GM06990 (cell line): ENCODE results near the gene NPAS3.

ENCODE experiments used
- DNase-seq: peaks from one replicate; pipeline ENCODE4 v3.0.0-alpha.2; 2011; ENCODE audit not compliant: insufficient read length; ENCODE audit errors: extremely low read depth
- H3K27me3 ChIP-seq: replicated peaks from 2 replicates; pipeline ENCODE4 v1.6.0; 2011; ENCODE audit warnings: low read length; ENCODE audit not compliant: control insufficient read depth, insufficient read depth
- H3K36me3 ChIP-seq: 2 replicates; pipeline ENCODE4 v1.5.1; 2011; ENCODE audit warnings: low read length; ENCODE audit not compliant: control insufficient read depth, insufficient read depth
- H3K4me3 ChIP-seq: replicated peaks from 2 replicates; pipeline ENCODE4 v1.5.1; 2011; ENCODE audit warnings: low read depth, mild to moderate bottlenecking, control low read depth, low read length
- CTCF ChIP-seq: IDR thresholded peaks from 2 replicates; pipeline ENCODE4 v1.5.1; 2011; ENCODE audit warnings: low read length, control low read depth, mild to moderate bottlenecking, inconsistent platforms; ENCODE audit not compliant: insufficient read depth, poor library complexity, severe bottlenecking

NPAS3 gene

GRCh38 chr14:33528655-33529054 is 590.0 kb downstream of the NPAS3 start:
- Histone ChIP-seq H3K27me3 (no peaks in the 10 kb centered on the region), H3K4me3 (no peak overlapping the region), H3K36me3 (no peaks in the 10 kb centered on the region)
- no peak for TF ChIP-seq CTCF
- DNase-seq = no peak

- Histone ChIP-seq H3K4me3 (no peak overlapping the region), H3K27me3 (no peaks in the 10 kb centered on the region), H3K36me3 (no peaks in the 10 kb centered on the region)
- no peak for DNase-seq
- no peak for TF ChIP-seq CTCF
These were observed 591.4 kb downstream of the NPAS3 start for GRCh38 chr14:33529787-33530757.

GRCh38 chr14:33532553-33532952 is 593.9 kb downstream of the NPAS3 start:
- DNase-seq = no peak
- Histone ChIP-seq H3K36me3 (no peaks in the 10 kb centered on the region), H3K27me3 (no peaks in the 10 kb centered on the region), H3K4me3 (no peak overlapping the region)
- no peak for TF ChIP-seq CTCF

GRCh38 chr14:33534104-33534503 is 595.4 kb downstream of the NPAS3 start:
- H3K4me3 ChIP-seq = no peak overlapping the region
- no peaks in the 10 kb centered on the region for H3K36me3 ChIP-seq
- no peaks in the 10 kb centered on the region for H3K27me3 ChIP-seq
- DNase-seq = no peak
- no peak for TF ChIP-seq CTCF

GRCh38 chr14:33534632-33535031 is 596.0 kb downstream of the NPAS3 start:
- Histone ChIP-seq H3K27me3 (no peaks in the 10 kb centered on the region), H3K36me3 (no peaks in the 10 kb centered on the region), H3K4me3 (no peak overlapping the region)
- no peak for DNase-seq
- TF ChIP-seq CTCF = no peak
